OCI-LY1 (cell line): ENCODE results near the gene GARRE1.

Experiments used
- H2AFZ ChIP-seq: fragments of 200-600 bp; sonication (generic), shearing (Covaris generic); 2 replicates; pipeline ENCODE4 v1.6.0; 2014; ENCODE audit warnings: antibody characterized with exemption, mild to moderate bottlenecking, low read length
- H3F3A ChIP-seq: fragments of 200-600 bp; sonication (generic), shearing (Covaris generic); 2 replicates; pipeline ENCODE4 v1.6.0; 2014; ENCODE audit warnings: mild to moderate bottlenecking, antibody characterized with exemption, low read length, moderate library complexity; ENCODE audit not compliant: insufficient read depth
- H3K27ac ChIP-seq: fragments of 200-600 bp; sonication (generic); 2 replicates; pipeline ENCODE4 v1.5.1; 2014; ENCODE audit warnings: low read length, mixed run types, mild to moderate bottlenecking, low read depth; ENCODE audit not compliant: poor library complexity, severe bottlenecking
- H3K27me3 ChIP-seq: fragments of 200-600 bp; sonication (generic); 2 replicates; pipeline ENCODE4 v1.6.0; 2014; ENCODE audit warnings: antibody characterized with exemption, mild to moderate bottlenecking, low read length, moderate library complexity; ENCODE audit not compliant: insufficient read depth
- H3K36me3 ChIP-seq: fragments of 200-600 bp; sonication (generic); 2 replicates; pipeline ENCODE4 v1.6.1; 2014; ENCODE audit warnings: mild to moderate bottlenecking, antibody characterized with exemption, low read length, moderate library complexity, mixed read lengths; ENCODE audit not compliant: insufficient read depth
- H3K4me1 ChIP-seq: fragments of 200-600 bp; sonication (generic); 2 replicates; pipeline ENCODE4 v1.5.1; 2014; ENCODE audit warnings: mild to moderate bottlenecking, low read length, moderate library complexity; ENCODE audit not compliant: insufficient read depth, severe bottlenecking
- H3K4me2 ChIP-seq: fragments of 200-600 bp; sonication (generic), shearing (Covaris generic); 2 replicates; pipeline ENCODE4 v1.6.1; 2014; ENCODE audit warnings: low read length
- H3K4me3 ChIP-seq: fragments of 200-600 bp; sonication (generic); 2 replicates; pipeline ENCODE4 v1.5.1; 2014; ENCODE audit warnings: low read length, low read depth, mild to moderate bottlenecking, mixed read lengths; ENCODE audit not compliant: poor library complexity, severe bottlenecking
- H3K79me2 ChIP-seq: fragments of 200-600 bp; shearing (Covaris generic); 2 replicates; pipeline ENCODE4 v1.6.1; 2016; ENCODE audit warnings: mixed run types, low read length, mixed read lengths; ENCODE audit not compliant: insufficient read depth
- H3K9ac ChIP-seq: fragments of 200-600 bp; sonication (generic), shearing (Covaris generic); 2 replicates; pipeline ENCODE4 v1.6.1; 2014; ENCODE audit warnings: mild to moderate bottlenecking, low read length, mixed read lengths
- H3K9me2 ChIP-seq: fragments of 200-600 bp; sonication (generic), shearing (Covaris generic); 2 replicates; pipeline ENCODE4 v1.6.1; 2014; ENCODE audit warnings: low read depth, mild to moderate bottlenecking, low read length, mixed read lengths
- H3K9me3 ChIP-seq: fragments of 200-600 bp; shearing (Covaris generic); 2 replicates; pipeline ENCODE4 v1.6.1; 2014; ENCODE audit warnings: low read length, mixed read lengths
- H4K20me1 ChIP-seq: fragments of 200-600 bp; sonication (generic), shearing (Covaris generic); 2 replicates; pipeline ENCODE4 v1.6.0; 2016; ENCODE audit warnings: mild to moderate bottlenecking, low read length; ENCODE audit not compliant: insufficient read depth
- EZH2 ChIP-seq: fragments of 200-600 bp; sonication (generic), shearing (Covaris generic); IDR thresholded peaks from 2 replicates; pipeline ENCODE4 v1.8.0; 2017; ENCODE audit warnings: borderline replicate concordance, mixed run types, mild to moderate bottlenecking, antibody characterized with exemption, low read length, moderate library complexity, mixed read lengths
- TF ChIP-seq, protein P1 (sequence below): fragments of 200-600 bp; sonication (generic), shearing (Covaris generic); IDR thresholded peaks from 2 replicates; pipeline ENCODE4 v1.5.1; 2017; ENCODE audit warnings: mild to moderate bottlenecking, antibody characterized with exemption, low read length, moderate library complexity, mixed read lengths

The GARRE1 gene

DNA sequence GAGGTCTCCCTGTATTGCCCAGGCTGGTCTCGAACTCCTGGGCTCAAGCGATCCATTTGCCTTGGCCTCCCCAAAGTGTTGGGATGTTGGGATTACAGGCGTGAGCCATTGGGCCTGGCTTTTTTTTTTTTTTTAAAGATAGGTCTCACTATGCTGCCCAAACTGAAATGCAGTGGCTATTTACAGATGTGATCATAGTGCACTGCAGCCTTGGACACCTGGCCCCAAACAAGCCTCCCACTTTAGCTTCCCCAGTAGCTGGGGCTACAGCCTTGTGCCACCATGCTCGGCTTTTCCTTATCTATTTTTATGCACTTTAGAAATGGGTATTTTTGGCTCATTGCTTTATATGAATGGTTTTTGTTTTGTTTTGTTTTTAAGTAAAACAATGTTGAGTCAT, 44.6 kb upstream of the GARRE1 start:
- H3K36me3 ChIP-seq = peaks cover 80% of the 10 kb centered on the region
- H3K27ac ChIP-seq = no peak overlapping the region
- TF ChIP-seq, protein P1, sequence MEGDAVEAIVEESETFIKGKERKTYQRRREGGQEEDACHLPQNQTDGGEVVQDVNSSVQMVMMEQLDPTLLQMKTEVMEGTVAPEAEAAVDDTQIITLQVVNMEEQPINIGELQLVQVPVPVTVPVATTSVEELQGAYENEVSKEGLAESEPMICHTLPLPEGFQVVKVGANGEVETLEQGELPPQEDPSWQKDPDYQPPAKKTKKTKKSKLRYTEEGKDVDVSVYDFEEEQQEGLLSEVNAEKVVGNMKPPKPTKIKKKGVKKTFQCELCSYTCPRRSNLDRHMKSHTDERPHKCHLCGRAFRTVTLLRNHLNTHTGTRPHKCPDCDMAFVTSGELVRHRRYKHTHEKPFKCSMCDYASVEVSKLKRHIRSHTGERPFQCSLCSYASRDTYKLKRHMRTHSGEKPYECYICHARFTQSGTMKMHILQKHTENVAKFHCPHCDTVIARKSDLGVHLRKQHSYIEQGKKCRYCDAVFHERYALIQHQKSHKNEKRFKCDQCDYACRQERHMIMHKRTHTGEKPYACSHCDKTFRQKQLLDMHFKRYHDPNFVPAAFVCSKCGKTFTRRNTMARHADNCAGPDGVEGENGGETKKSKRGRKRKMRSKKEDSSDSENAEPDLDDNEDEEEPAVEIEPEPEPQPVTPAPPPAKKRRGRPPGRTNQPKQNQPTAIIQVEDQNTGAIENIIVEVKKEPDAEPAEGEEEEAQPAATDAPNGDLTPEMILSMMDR = no peak
- no peak for TF ChIP-seq EZH2

DNA sequence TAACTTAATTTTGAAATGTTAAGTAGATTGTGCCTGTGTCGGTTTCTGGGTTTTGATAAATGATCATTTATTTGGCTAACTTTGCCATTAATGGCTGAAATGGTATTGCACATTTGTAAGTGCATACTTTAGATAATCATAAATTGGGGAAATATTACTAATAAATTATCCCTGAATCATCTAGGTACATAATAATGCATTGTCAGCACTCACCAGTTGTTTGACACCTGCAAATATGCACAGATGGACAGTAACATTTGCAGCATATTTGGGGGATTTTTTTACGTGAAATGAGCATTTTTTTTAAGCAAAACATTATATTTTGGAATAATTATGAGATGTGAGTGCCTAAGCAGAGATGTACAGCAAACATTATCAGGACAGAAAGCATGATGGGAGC, 41.1 kb upstream of the GARRE1 start:
- Histone ChIP-seq H3K36me3 (peaks cover 72% of the 10 kb centered on the region), H3K4me1 (peaks cover 18% of the 10 kb centered on the region), H3K27ac (no peak overlapping the region), H3F3A (no peaks in the 10 kb centered on the region), H3K79me2 (no peaks in the 10 kb centered on the region), H3K9me3 (no peaks in the 10 kb centered on the region), H3K9me2 (no peaks in the 10 kb centered on the region), H3K4me3 (no peak overlapping the region), H2AFZ (no peak overlapping the region), H4K20me1 (no peaks in the 10 kb centered on the region), H3K4me2 (no peak overlapping the region), H3K27me3 (no peaks in the 10 kb centered on the region), H3K9ac (no peak overlapping the region)
- TF ChIP-seq EZH2 = no peak
- TF ChIP-seq, protein P1 = no peak

More for the DNA sequence above, 44.6 kb upstream of the GARRE1 start:
- Histone ChIP-seq H3K4me1 (no peaks in the 10 kb centered on the region), H3K9me2 (no peaks in the 10 kb centered on the region), H3F3A (no peaks in the 10 kb centered on the region), H3K9ac (no peak overlapping the region), H3K9me3 (no peaks in the 10 kb centered on the region), H3K4me2 (no peak overlapping the region), H3K27me3 (no peaks in the 10 kb centered on the region), H3K4me3 (no peak overlapping the region), H3K79me2 (no peaks in the 10 kb centered on the region), H4K20me1 (no peaks in the 10 kb centered on the region), H2AFZ (no peak overlapping the region)

DNA sequence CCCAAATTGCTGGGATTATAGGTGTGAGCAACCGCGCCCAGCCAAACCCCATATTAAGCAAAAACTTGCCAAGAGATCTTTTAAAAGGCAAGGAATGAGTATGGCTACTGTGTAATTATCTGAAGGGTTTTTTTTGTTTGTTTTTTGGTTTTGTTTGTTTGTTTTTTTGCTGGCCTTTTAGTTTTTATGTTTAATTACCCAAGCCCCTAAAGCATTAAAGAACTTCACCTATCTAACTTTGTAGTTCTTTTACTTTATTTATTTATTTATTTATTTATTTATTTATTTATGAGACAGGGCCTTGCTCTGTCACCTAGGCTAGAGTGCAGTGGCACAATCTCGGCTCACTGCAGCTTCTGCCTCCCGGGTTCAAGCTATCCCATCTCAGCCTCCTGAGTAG, 40.3 kb upstream of the GARRE1 start:
- Histone ChIP-seq H4K20me1 (no peaks in the 10 kb centered on the region), H3K79me2 (no peaks in the 10 kb centered on the region), H3K9me3 (no peaks in the 10 kb centered on the region), H3K27ac (no peak overlapping the region), H3F3A (no peaks in the 10 kb centered on the region), H3K27me3 (no peaks in the 10 kb centered on the region), H3K4me1 (peaks cover 26% of the 10 kb centered on the region), H3K36me3 (peaks cover 67% of the 10 kb centered on the region), H3K4me2 (no peak overlapping the region), H3K9ac (no peak overlapping the region), H3K9me2 (no peaks in the 10 kb centered on the region), H3K4me3 (no peak overlapping the region), H2AFZ (no peak overlapping the region)
- TF ChIP-seq, protein P1 = no peak
- TF ChIP-seq EZH2 = no peak
